Measurements from ENCODE around the gene NRP2.

Gene NRP2

GRCh38 chr2:205686783-205687640 lies 4.7 kb downstream of the NRP2 start:
- Histone ChIP-seq H3K27me3 (peaks cover 98% of the 10 kb centered on the region), H3K27ac (no peak overlapping the region), H3K36me3 (no peaks in the 10 kb centered on the region), H3K9me3 (no peaks in the 10 kb centered on the region), H3K4me1 (ENCODE audit: control insufficient read depth in 1 of 2, insufficient read depth in 1 of 2, low read depth in 1 of 2, low read length in 1 of 2) (peaks cover 10 to 11% of the 10 kb centered on the region in 2 experiments), H3K4me3 (ENCODE audit: low read depth in 1 of 2, low read length in 1 of 2) (no peak overlapping the region)
- no peak for TF ChIP-seq CTCF (IDR thresholded peaks at IDR 0.05)

GRCh38 chr2:205687641-205687956 lies 5.3 kb downstream of the NRP2 start:
- H3K27me3 ChIP-seq: peaks cover 98% of the 10 kb centered on the region
- H3K27ac ChIP-seq: no peak overlapping the region
- H3K4me3 ChIP-seq (ENCODE audit: low read depth in 1 of 2, low read length in 1 of 2): no peak overlapping the region
- no peaks in the 10 kb centered on the region for H3K36me3 ChIP-seq
- TF ChIP-seq CTCF (IDR thresholded peaks at IDR 0.05): no peak
- peaks cover 4 to 6% of the 10 kb centered on the region in 2 experiments for H3K4me1 ChIP-seq (ENCODE audit: control insufficient read depth in 1 of 2, insufficient read depth in 1 of 2, low read depth in 1 of 2, low read length in 1 of 2)
- no peaks in the 10 kb centered on the region for H3K9me3 ChIP-seq

- peaks cover 0 to 3% of the 10 kb centered on the region in 2 experiments for H3K4me1 ChIP-seq (ENCODE audit: control insufficient read depth in 1 of 2, insufficient read depth in 1 of 2, low read depth in 1 of 2, low read length in 1 of 2)
- no peak overlapping the region for H3K27ac ChIP-seq
- peaks cover 95% of the 10 kb centered on the region for H3K27me3 ChIP-seq
- no peak overlapping the region for H3K4me3 ChIP-seq (ENCODE audit: low read depth in 1 of 2, low read length in 1 of 2)
- H3K9me3 ChIP-seq: no peaks in the 10 kb centered on the region
- no peaks in the 10 kb centered on the region for H3K36me3 ChIP-seq
- no peak for TF ChIP-seq CTCF (IDR thresholded peaks at IDR 0.05)
These were observed 6.3 kb downstream of the NRP2 start for GRCh38 chr2:205688417-205689200.

GRCh38 chr2:205689820-205690219 lies 7.5 kb downstream of the NRP2 start:
- TF ChIP-seq CTCF (IDR thresholded peaks at IDR 0.05): no peak
- no peak overlapping the region for H3K4me3 ChIP-seq (ENCODE audit: low read depth in 1 of 2, low read length in 1 of 2)
- H3K9me3 ChIP-seq: no peaks in the 10 kb centered on the region
- no peaks in the 10 kb centered on the region for H3K36me3 ChIP-seq
- peaks cover 0 to 3% of the 10 kb centered on the region in 2 experiments for H3K4me1 ChIP-seq (ENCODE audit: control insufficient read depth in 1 of 2, insufficient read depth in 1 of 2, low read depth in 1 of 2, low read length in 1 of 2)
- H3K27me3 ChIP-seq: peaks cover 90% of the 10 kb centered on the region
- H3K27ac ChIP-seq: no peak overlapping the region

- Histone ChIP-seq H3K36me3 (no peaks in the 10 kb centered on the region), H3K4me1 (ENCODE audit: control insufficient read depth in 1 of 2, insufficient read depth in 1 of 2, low read depth in 1 of 2, low read length in 1 of 2) (no peaks in the 10 kb centered on the region), H3K27ac (no peak overlapping the region), H3K9me3 (no peaks in the 10 kb centered on the region), H3K4me3 (ENCODE audit: low read depth in 1 of 2, low read length in 1 of 2) (no peak overlapping the region), H3K27me3 (peaks cover 79% of the 10 kb centered on the region)
- TF ChIP-seq CTCF (IDR thresholded peaks at IDR 0.05): no peak
These were observed 9.8 kb downstream of the NRP2 start for GRCh38 chr2:205692104-205692503.
